Renal cortical epithelial cell (primary cell): Measurements from ENCODE around the gene ZC3H15. TPM values are rescaled to one million over a fixed set of nuclear protein-coding genes. Genes with fewer than 3 reads are reported as not detected.
"Not testable (repeated sequence)": the region's sequence is repeated elsewhere in the genome, so short reads cannot be mapped to it uniquely, and the experiment has no call there.

ENCODE experiments used
- DNase-seq: peaks from one replicate; pipeline ENCODE4 v3.0.0-alpha.2; 2011; ENCODE audit warnings: low read depth
- total RNA-seq: library from RNA; depleted of rRNA; stranded (reverse); fragments of >200 nt; gene quantifications from 2 replicates; pipeline ENCODE4 v1.2.3, GENCODE V29; 2014

ZC3H15 gene
- total RNA-seq, 1 donor from 2014 or later, result 115 TPM

DNA sequence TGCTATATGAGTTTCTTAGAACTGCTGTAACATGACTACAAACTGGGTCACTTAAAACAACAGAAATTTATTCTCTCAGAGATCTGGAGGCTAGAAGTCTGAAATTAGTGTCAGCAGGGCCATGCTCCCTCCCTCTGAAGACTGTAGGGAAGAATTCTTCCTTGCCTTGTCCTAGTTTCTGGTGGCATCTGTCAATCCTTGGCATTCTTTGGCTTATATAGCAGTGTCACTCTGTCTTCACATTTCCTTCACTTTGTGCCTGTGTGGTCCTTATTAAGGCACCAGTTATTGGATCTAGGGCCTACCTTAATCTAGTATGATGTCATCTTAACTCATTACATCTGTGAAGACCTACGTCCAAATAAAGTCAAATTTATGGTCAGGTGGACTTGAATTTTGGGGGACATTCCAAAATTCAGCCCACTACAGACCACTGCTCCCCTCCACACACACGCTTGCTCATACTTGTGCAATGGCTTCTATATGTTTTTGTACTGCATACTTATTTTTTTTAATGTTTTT lies 7.6 kb downstream of the ZC3H15 start:
- no peak for DNase-seq

GRCh38 chr2:186496401-186496800 lies 10.3 kb downstream of the ZC3H15 start:
- DNase-seq, result no peak

GRCh38 chr2:186497928-186498327 lies 11.9 kb downstream of the ZC3H15 start:
- no peak for DNase-seq

DNA sequence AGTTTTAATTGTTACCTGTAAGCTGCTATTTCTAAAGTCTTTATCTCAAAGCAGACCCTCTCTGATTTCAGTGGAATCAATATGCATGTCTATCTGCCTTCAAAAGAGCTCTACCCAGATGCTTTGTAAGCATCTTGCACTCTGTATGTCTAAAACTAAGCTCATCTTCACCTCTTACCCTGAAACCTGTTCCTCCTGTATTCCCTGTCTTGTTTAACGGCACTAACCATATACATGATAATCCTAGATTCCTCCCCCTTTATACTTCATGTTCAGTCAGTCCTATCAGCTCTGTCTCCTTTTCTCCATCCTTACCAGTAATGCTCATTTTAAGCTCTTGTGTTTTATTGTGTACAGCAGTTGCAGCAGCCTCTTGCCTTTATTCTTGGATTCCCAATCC lies 12.8 kb downstream of the ZC3H15 start:
- no peak for DNase-seq

GRCh38 chr2:186503827-186504606 lies 18.0 kb downstream of the ZC3H15 start:
- peak; percentile 75 for DNase-seq

GRCh38 chr2:186508263-186508662 lies 22.2 kb downstream of the ZC3H15 start:
- no peak for DNase-seq

DNA sequence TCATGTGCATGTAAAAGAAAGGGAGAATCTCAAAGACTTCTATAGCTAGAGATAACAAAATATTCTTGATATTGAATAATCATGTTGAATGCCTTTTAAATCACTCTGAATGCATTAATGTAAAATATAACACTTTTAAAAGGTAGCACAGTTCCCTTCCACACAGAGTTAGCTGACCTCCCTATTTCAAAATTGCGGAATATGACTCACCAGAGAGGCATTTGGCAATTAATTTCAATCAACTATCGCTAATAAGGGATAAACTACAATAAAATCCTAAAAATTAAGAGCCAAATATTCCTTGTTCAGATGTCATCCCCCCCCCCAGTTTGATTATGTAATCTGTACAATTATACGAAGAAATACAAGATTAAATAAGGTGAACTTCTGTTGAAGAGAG lies 29.3 kb downstream of the ZC3H15 start:
- DNase-seq, result no peak

DNA sequence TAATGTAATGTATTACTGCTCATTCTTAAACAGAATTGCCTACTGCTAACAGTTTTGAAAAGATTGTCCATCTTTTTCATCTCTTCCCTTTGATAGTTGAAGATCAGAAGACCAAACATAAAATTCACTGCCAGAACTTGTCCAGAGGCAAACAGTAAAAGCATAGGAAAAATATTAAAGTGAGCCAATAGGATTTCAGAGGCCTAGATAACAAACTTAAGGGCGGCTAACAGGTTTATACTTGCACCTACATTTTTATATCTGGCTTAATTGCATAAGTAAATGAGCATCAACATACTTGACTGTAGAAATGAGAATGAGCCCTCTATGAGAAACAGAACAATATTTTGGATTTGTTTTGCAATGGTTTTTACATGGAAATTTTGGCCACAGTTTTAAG lies 30.3 kb downstream of the ZC3H15 start:
- DNase-seq, result no peak

GRCh38 chr2:186517090-186517489 lies 31.0 kb downstream of the ZC3H15 start:
- no peak for DNase-seq

DNA sequence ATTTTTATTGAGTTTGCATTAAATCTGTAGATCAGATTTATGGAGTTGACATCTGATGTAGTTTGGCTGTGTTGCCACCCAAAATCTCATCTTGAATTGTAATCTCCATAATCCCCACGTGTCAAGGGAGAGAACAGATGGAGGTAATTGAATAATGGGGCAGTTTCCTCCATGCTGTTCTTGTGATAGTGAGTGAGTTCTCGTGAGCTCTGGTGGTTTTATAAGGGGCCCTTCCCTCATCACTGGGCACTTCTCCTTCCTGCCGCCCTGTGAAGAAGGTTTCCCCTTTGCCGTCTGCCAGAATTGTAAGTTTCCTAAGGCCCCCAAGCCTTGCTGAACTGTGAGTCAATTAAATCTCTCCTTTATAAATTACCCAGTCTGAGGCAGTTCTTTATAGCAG lies 32.2 kb downstream of the ZC3H15 start:
- no peak for DNase-seq

GRCh38 chr2:186518945-186519344 lies 32.9 kb downstream of the ZC3H15 start:
- peak; percentile 95 for DNase-seq

DNA sequence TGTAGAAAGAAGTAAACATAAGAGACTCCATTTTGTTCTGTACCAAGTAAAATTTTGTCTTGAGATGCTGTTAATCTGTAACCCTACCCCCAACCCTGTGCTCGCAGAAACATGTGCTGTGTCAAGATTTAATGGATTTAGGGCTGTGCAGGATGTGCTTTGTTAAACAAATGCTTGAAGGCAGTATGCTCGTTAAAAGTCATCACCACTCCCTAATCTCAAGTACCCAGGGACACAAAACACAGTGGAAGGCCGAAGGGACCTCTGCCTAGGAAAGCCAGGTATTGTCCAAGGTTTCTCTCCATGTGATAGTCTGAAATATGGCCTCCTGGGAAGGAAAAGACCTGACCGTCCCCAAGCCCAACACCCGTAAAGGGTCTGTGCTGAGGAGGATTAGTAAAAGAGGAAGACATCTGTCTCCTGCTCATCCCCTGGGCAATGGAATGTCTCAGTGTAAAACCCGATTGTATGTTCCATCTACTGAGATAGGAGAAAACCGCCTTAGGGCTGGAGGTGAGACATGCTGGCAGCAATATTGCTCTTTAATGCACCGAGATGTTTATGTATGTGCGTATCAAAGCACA lies 35.6 kb downstream of the ZC3H15 start:
- not testable (repeated sequence) for DNase-seq

DNA sequence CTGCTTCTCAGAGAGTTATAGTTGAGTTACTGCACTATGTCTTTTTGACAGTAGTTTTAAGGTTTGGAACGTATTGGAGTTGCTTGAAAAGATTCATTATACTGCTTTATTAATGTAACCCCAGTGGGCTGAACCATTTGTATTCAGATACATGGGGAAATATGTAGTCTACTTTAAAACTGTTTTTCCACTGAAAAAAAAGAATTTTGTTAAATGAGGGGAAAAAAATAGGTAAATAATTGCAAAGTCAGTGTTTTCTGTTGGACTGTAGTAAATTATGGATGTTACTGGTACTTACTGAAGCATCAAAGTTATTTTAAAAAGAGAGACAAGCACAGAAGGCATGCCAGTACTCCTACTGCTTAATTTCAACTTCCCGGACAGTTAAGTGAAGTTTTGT lies 36.4 kb downstream of the ZC3H15 start:
- DNase-seq, result no peak

DNA sequence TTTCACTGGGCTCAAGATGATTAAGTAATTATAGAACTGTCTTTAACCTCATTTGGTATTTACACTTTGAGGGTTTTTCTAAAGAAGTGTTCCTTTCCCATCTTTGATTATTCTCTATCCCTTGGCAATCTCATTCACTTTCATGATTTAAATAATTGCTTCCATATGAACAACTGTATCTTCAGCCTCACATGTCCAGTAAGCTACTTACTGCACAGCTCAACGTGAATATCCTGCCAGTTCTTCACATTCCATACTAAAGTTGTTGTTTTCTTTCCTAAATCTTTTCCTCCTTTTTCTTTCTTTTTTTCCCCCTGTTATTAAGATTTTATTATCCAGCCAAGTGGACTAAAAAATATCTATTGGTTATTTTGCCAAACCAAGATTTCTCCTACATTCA lies 37.7 kb downstream of the ZC3H15 start:
- DNase-seq, result no peak

DNA sequence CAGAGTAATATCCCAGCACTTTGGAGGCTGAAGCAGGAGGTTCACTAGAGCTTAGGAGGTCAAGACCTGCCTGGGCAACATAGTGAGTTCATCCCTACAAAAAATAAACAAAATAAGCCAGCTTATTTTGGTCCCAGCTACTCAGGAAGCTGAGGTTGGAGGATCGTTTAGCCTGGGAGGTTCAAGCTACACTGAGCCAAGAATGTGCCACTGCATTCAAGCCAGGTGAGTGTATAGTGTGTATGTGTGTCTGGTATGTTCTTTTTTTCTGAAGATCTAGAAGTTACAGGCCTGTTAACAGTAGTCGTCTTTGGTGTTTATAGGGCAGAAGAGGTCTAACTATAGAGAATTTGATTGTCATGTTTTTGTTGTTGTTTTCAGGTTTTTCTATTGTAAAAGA lies 40.2 kb downstream of the ZC3H15 start:
- no peak for DNase-seq

DNA sequence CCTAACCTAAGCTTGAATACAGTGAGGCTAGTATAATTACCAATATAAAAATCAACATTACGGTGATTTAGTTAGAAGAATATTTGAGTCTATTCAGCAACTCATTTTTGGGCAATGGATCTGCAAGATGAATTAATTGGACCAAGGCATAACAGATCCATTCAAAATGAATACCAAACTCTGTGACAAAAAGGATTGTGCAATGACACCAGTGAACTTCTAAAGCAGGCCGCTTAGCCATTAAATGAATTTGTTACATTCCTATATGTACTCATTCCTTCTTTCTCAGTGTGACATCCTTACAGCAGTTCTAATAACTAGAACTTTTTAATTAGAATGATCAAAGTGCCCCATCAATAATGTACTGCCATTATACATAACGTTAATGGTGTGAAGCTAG lies 44.3 kb downstream of the ZC3H15 start:
- no peak for DNase-seq

GRCh38 chr2:186531257-186531775 lies 45.3 kb downstream of the ZC3H15 start:
- DNase-seq, result no peak

DNA sequence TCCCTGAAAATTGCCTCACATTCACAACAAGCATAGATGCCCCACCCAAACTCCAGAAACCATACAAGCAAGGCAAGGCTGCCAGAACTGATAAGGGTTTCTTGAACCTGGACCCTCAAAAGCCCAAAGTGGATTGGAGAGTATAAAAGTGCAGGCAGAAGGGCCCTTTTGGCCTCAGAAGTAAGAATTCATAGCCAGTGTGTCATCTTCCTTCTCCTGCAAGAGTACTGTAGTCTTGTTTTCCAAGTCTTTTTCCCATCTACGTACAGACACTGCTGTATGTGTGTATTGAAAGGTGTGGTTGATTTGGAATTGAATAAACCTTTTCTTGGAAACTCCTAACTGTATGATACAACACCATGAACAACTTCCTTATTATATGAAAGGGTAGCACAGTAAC lies 46.8 kb downstream of the ZC3H15 start:
- no peak for DNase-seq

GRCh38 chr2:186533717-186534116 lies 47.7 kb downstream of the ZC3H15 start:
- DNase-seq, result no peak

DNA sequence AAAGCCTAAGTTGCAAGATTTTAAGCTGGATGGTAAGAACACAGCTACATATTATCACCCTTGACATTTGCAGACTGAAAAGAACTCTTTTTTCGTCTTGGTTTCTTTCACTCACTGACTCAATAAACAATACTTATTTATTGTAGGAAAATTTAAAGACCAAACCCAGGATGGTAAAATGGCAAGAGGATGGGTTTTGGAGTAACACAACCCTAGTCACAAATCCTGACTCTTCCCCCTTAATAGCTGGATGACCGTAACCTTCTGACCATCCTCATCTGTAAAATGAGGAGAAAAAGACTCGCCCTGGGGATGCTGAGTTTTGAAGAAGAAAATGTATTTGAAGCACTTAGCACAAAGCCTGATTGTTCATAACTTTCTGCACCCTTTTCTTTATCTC lies 48.3 kb downstream of the ZC3H15 start:
- DNase-seq, result no peak

GRCh38 chr2:186535861-186536260 lies 49.8 kb downstream of the ZC3H15 start:
- no peak for DNase-seq

- DNase-seq, result no peak
These were observed 51.0 kb downstream of the ZC3H15 start for GRCh38 chr2:186537019-186537418.

- DNase-seq, result no peak
These were observed 54.9 kb downstream of the ZC3H15 start for GRCh38 chr2:186540941-186541340.
